GM21723 (cell line): ENCODE measurements around the gene SRP72.
"Not testable (repeated sequence)": the region's sequence is repeated elsewhere in the genome, so short reads cannot be mapped to it uniquely, and the experiment has no call there.

Source experiments
- ATAC-seq: cut with Tn5 transposase; IDR thresholded peaks from one replicate; pipeline ENCODE4 v1.9.1; 2021; ENCODE audit warnings: mild to moderate bottlenecking, moderate library complexity; ENCODE audit not compliant: unreplicated experiment

Gene SRP72, protein sequence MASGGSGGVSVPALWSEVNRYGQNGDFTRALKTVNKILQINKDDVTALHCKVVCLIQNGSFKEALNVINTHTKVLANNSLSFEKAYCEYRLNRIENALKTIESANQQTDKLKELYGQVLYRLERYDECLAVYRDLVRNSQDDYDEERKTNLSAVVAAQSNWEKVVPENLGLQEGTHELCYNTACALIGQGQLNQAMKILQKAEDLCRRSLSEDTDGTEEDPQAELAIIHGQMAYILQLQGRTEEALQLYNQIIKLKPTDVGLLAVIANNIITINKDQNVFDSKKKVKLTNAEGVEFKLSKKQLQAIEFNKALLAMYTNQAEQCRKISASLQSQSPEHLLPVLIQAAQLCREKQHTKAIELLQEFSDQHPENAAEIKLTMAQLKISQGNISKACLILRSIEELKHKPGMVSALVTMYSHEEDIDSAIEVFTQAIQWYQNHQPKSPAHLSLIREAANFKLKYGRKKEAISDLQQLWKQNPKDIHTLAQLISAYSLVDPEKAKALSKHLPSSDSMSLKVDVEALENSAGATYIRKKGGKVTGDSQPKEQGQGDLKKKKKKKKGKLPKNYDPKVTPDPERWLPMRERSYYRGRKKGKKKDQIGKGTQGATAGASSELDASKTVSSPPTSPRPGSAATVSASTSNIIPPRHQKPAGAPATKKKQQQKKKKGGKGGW

GRCh38 chr4:56467284-56468096 is at the start of gene SRP72:
TSS of gene SRP72 (plus strand) at chr4:56467617. CDS start at chr4:56467636, 19 bp downstream.
- ATAC-seq = peak; percentile 94

- no peak for ATAC-seq
These were observed 43.2 kb upstream of the SRP72 start for GRCh38 chr4:56424176-56424575.

DNA sequence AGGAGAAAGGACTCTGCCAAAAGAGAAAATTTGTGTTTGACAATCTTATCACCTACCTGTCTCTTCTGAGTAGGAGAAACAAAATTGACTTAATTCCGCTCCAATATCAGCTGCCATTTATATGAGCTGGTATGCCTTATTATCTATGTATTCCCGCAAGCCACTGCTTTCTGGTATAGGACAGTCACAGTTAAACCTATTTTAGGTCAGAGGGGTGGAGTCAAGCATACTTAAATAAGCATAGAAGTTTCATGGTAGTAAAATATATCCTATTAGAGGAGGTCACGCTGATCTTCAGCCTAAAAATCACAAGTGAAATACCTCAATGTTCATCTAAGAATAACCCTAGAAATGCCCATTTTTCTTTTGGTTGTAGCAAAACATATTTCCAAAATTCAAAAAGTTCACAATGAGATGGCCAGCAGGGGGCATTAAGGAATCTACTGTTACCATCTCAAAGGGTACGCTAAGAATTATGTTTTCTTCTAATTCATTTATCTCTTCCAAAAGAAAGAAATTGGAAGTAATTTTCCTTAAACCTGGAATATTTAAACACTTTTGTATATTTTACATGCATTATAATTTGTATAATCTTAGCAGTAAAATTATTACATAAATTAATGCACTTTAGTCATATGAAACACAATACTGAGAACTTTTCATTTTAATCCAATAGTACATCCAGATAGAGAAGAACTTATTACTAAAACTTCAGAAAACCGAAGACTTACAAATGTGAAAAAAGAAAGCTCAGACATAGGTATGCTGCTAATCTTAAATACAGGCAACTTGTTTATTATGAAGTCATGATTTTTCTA is 42.5 kb upstream of the SRP72 start:
- ATAC-seq = no peak

- no peak for ATAC-seq
These were observed 41.9 kb upstream of the SRP72 start for GRCh38 chr4:56425518-56425917.

DNA sequence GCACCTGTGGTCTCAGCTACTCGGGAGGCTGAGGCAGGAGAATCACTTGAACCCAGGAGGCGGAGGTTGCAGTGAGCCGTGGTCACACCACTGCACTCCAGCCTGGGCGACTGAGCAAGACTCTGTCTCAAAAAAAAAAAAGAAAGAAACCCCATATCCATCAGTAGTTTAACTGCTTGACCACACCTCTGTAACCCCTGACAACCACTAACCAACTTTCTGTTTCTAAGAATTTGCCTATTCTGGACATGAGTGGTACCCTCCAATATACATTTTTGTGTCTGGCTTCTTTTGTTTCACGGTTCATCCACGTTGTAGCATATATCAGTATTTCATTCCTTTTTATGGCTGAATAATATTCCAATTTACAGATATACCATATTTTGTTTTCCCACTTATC is 41.1 kb upstream of the SRP72 start:
- peak; percentile 55 for ATAC-seq

DNA sequence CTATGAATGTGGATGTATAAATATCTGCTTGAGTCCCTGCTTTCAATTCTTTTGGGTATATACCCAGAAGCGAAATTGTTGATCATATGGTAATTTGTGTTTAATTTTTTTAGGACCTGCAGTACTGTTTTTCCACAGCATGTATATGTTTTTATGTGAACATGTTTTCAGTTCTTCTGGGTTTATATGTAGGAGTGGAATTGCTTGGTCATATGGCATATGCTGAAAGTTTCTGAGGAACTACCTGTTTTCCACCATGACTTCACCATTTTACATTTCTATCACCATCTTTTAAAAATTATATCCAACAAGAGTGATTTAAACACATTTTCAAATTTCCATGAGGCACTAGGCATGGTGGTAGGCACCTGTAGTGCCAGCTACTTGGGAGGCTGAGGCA is 40.2 kb upstream of the SRP72 start:
- no peak for ATAC-seq

DNA sequence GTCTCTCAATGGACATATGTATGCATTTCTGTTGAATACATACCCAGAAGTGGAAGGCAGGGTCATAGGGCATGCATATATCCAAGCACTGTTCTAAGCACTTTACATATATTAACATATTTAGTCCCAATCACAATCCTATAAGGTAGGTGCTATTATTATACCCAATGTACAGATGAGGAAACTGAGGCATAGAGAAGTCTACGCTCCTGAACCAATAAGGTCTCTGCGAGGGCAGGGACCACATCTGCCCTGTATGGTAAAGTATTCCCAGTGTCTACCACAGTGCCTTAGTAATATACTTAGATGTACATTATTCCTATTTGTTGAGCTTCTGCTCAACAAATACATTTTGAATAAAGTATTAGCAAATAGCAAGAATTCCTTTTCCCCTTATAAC is 37.2 kb upstream of the SRP72 start:
- ATAC-seq = no peak

GRCh38 chr4:56433280-56433679 is 34.1 kb upstream of the SRP72 start:
- ATAC-seq = no peak

- peak; percentile 15 for ATAC-seq
These were observed 32.7 kb upstream of the SRP72 start for GRCh38 chr4:56434599-56435139.

DNA sequence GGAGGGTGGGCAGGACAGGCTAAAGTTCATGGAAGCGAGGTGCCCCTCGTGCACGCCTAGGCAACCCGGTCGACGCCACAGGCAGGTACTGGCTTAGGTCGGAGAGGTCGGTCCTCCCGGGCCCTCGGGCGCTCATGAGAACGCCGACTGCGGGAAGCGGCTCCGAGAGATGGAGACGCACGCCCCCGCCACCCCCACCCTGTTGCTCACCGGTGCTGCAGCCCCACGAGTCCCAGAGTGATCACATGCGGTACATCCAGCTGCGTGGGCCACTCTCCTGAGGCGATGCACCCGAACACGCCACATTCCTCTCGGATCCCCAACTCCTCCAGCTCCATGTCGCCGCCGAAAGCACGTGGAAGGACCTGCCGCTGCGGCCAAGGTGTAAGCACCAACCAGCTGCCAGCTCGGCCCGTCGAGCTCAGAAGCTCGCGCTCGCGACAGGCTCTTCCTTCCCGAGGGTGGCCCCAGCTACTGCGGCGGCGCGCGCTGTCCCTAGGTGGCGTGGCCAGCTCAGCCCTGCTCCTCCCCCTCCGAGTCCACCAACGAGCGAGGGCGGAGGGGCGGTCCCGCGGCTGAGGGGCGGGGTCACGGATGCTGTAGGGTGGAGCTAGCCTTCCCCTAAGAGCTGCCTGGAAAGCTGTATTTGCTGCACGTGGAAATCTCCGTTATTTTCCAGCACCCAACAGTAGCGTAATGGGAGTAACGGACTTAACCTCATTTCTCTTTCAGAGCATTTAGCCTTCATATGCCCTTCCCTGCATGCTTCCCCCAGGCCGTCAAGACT is 32.1 kb upstream of the SRP72 start, which contains the start of gene PPAT:
Gene PPAT, minus strand, starts transcription at position 476 of the 787 bp plus-strand sequence. Its CDS starts 138 bp downstream, at position 338.
- ATAC-seq = peak; percentile 78

DNA sequence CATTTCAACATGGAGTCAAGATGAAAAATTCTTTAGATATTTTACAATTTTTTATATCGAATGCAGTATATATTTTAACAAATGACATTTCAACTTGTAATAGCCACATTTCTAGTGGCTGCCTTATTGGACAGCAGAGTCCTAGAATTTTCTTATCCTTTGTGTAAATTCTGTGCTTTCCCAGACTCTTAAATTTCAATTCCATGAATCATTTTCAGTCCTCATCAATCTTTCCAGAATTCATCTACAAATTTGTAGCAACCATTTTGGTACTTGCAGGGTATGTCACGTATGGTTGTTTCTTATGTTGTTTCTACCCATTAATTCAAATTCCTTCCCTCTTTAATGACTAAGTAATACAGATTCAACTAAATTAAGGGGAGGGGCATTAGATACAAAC is 28.7 kb upstream of the SRP72 start:
- no peak for ATAC-seq

DNA sequence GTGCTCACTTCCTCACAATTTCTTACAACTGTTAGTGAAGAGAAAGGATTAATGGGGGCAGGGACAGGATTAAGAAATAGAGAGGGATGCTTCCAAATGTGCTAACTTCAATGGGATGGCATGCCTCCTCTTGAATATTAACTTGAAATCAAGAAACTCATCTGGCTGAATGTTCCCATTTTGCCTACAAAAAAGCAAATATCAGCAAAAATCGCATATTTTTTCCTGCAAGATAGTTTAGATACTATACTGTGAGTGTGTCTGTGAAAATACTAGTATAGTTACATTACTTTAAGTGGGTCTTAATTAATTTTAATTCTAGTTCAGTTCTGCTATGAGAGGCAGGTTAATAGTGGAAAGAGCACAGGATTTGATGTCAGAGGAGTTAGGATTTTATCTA is 26.4 kb upstream of the SRP72 start:
- ATAC-seq = no peak

GRCh38 chr4:56444719-56445118 is 22.7 kb upstream of the SRP72 start:
- no peak for ATAC-seq

DNA sequence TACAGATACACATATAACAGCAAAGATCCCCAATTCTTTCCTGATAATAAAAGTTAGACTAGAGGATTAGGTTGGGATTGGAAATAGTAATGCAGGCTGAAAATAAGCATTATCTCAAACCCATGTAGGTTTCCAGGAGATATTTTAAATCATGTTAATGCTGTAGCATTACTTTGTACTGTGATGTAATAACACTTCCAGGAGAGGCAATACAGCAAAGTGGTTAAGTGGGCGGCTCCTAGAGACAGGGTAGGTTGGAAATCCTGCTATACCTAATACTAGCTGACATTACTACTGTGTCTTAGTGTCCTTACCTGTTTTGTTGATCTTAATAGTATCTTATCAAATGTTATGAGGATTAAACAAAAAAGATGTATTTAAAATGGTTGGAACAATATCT is 21.7 kb upstream of the SRP72 start:
- ATAC-seq = no peak

DNA sequence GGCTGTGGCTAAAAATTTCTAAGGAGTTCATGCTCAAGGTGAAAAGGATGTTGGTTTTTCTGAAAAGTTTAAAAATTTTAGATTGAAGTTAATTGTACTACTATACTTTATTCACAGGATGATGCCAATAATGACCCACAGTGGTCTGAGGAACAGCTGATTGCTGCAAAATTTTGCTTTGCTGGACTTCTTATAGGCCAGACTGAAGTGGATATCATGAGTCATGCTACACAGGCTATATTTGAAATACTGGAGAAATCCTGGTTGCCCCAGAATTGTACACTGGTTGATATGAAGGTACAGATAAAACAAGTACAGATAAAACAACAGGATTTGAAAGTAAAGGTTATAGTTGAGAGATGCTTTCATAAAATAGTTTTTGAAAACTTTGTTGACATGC is 19.1 kb upstream of the SRP72 start:
- ATAC-seq = no peak

DNA sequence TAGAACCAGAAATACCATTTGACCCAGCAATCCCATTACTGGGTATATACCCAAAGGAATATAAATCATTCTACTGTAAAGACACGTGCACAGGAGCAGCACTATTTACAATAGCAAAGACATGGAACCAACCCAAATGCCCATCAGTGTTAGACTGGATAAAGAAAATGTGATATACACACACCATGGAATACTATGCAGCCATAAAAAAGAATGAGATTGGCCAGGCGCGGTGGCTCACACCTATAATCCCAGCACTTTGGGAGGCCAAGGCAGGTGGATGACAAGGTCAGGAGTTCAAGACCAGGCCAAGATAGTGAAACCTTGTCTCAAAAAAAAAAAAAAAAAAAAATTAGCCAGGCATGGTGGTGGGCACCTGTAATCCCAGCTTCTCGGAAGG is 17.9 kb upstream of the SRP72 start:
- not testable (repeated sequence) for ATAC-seq

DNA sequence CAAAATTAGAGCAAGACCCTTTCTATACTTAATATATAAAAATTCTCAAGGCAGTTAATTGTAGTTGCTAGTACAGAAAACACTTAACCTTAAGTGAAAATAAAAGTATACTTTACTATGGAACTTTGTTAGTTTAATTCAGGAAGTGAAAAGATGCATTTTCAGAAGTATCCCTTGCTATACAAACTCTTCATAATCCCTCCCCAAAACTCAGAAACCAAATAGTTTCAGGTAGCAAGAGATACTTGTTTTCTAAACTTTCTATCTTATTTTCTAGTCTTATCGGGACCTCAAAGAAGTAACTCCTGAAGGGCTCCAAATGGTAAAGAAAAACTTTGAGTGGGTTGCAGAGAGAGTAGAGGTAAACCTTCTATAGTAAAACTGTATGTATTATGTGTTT is 17.1 kb upstream of the SRP72 start:
- ATAC-seq = peak; percentile 60

- ATAC-seq = no peak
These were observed 7.3 kb upstream of the SRP72 start for GRCh38 chr4:56460085-56460484.

DNA sequence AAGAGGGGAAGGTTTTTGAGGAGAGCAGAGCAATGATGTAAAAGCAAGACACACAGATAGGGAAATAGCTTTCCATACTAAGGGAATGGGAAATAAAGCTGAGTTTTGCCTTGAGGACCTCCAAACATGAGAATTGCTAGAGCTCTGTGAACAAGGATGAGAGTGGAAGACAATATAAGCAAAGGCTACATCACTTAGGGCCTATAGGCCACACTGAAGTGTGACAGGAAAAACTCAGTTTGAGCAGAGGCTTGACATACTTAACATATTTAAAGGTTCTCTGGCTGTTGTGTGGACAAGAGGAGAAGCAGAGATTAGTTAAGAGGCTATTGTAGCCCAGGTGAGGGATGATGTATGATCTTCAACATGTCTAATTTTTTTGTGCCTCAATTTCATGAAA is 5.3 kb upstream of the SRP72 start:
- ATAC-seq = no peak

GRCh38 chr4:56463711-56464110 is 3.7 kb upstream of the SRP72 start:
- ATAC-seq = no peak
